HG03354 (cell line): Measurements from ENCODE around the gene DUT.

Experiments
- ATAC-seq: cut with Tn5 transposase; IDR thresholded peaks from one replicate; pipeline ENCODE4 v1.9.1; 2021; ENCODE audit warnings: mild to moderate bottlenecking; ENCODE audit not compliant: unreplicated experiment, poor library complexity, severe bottlenecking

The DUT gene

DNA sequence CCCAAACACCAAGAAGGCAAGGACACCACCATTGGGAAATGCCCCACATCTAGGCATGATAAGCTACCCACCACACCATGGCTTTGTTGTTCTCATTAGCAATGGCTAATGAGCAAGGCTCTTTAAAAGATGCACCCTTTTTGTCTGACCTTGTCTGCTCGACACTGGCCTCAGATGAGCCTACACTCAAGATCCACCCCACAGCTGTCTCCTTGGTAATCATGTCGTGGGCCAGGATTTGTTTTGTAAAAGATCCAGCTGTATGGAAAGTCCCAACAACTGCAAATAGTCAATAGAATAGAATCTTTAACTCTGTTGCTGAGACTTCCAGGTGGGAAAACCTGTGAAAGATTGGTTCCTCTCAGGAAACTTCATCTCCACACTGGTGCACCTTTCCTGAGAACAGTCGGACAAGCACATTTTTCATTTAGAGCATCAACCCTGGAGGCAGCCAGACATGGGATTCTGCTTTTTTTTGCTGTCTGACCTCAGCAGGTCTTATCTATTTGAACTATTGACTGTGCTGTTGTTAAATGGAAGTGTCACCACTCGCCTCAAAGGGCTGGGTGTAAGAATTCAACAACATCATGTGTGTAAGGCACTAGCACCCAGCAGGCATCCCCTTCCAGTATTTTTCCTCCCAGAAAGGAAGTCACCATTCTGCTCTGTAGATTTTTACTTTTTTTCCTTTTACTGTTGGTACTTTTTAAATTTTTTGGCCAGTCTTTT lies 35.5 kb downstream of the DUT start:
- no peak for ATAC-seq

GRCh38 chr15:48367483-48367882 lies 36.3 kb downstream of the DUT start:
- ATAC-seq, result no peak

DNA sequence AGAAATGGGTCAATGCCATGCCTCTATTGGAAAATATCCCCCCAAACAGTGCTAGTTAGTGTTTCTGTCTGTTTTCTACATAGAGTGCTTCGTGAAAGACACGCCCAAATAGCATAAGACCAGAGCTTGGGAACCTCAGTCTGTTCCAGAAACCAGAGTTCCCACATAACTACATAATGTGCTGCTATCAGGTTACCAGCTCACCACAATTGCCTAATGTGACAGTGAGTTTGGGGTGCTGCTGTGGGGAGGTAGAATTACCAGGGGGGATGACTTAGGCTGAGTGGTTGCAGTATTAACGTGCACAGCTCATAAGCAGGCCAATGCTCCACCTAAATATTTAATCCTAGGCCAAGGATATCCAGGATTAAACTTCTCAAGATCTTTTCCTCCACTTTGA lies 39.2 kb downstream of the DUT start:
- ATAC-seq, result no peak

- no peak for ATAC-seq
Measured at GRCh38 chr15:48371550-48371949, 40.3 kb downstream of the DUT start.

DNA sequence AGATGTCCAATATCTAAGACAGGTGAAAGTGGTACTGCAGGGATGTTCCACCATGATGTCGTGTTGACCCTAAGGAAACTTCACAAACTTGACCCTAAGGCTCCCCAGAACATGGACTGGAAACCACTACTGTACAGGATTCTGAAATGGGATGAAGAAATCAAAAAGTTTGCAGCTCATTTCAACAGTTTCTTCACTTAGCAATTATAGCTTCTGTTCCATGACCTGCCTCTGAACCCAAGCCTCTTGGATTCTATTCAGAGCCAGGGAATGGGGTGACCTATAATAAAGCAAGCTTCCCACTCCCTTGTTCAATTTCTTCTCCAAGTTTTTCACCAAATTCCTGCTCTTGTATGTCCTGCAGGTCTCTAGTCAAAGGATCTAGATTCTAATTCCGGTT lies 40.7 kb downstream of the DUT start:
- no peak for ATAC-seq

- ATAC-seq, result no peak
Measured at GRCh38 chr15:48373821-48374451, 42.7 kb downstream of the DUT start.

DNA sequence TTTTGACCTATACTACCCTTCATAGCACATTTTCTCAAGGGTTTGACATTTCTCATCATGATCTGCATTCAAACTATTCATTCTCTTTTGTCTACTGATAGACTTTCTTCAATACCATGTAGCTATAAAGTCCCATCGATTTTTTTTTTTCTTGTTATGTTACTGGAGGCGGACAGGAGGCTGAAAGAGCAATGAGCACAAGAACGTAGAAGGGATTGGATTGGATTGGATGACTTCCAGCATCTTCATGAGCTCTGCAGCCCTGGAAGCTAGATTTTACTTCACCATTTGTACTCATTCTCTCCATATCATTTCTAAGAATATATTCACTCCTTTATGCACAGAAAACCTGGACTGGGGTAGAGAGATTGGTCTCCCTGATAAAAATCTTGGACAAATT lies 43.2 kb downstream of the DUT start:
- ATAC-seq, result no peak

DNA sequence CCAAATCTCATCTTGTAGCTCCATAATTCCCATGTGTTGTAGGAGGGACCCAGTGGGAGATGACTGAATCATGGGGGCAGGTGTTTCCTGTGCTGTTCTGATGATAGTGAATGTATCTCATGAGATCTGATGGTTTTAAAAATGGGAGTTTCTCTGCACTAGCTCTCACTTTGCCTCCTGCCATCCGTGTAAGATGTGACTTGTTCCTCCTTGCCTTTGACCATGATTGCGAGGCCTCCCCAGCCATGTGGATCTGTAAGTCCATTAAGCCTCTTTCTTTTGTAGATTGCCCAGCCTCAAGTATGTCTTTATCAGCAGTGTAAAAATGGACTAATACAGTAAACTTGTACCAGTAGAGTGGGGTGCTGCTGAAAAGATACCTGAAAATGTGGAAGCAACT lies 44.5 kb downstream of the DUT start:
- ATAC-seq, result no peak

- no peak for ATAC-seq
Measured at GRCh38 chr15:48380198-48380597, 49.0 kb downstream of the DUT start.

DNA sequence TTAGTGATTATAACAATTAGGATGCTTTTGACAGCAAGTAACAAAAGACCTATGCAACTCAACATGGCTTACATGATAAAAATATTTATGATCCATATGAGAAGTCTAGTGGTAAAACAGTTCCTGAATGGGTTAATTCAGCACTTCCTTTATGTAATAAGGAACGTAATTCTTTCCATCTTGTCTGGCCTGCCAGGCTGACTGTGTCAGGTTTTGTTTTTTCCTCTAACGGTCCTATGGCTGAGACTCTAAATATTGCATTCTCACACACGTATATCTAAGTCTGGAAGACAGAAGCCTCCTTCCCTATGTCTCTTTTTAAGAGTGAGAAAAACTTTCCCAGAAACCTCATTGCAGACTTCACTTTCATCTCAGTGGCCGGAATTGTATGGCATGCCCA lies 50.6 kb downstream of the DUT start:
- no peak for ATAC-seq

- no peak for ATAC-seq
Measured at GRCh38 chr15:48383031-48383430, 51.8 kb downstream of the DUT start.

- no peak for ATAC-seq
Measured at GRCh38 chr15:48384616-48385015, 53.4 kb downstream of the DUT start.

- ATAC-seq, result no peak
Measured at GRCh38 chr15:48385031-48385830, 54.0 kb downstream of the DUT start.

DNA sequence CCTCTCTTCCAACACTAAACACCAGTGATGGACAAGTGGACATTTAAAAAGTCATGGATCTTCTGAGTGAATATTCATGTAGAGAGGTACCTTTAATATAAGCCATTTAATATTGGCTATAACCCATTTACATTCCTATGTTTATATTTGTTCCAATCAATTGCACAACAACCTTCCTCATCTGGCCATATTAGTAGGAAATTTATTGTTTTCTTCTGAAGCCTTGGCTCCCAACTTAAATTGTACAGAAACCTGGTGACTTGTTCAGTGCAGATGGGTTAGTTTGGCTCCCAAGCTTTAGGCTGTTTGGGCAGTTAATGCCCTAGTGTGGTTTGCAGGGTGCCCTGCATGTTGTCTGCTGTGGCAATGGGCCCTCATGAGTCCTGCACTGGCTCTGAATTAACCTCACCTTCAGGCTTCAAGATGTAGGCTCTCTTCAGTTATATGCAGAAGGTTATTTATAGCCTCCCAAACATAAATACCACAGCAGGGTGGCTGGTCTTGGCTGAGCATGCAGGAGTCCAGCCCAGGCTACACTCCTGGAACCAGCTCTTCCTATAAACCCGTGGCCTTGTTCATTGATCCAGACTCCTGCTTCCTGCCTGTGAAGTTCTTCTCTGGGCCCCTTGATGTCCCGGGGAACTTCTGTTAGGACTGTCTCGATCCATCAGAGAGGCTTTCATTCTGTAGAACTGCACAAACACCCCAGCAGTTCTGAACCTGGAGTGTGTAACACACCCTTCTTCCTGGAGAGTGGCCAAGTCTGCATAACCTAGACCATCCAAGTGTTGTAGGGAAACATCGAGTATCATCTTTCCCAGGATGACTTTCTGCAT lies 57.0 kb downstream of the DUT start:
- ATAC-seq, result no peak

DNA sequence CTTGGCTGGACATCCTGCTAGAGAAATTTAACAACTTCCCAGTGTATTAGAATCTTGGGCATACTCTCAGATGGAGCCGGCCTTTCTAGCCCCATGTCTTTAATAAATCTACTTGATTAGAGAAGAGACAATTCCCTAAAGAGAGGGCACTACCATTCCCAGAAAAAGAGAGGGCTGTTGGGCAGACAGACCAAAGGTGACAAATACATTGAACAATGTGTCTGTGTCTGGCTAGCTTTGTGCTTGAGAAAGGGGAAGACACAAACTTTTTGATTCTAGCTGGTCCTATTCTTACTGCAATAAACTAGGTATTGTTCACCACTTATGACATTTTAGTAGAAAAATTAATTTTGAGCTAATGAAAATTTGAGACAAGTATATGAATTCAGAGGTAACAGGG lies 57.7 kb downstream of the DUT start:
- ATAC-seq, result no peak

GRCh38 chr15:48389691-48390143 lies 58.5 kb downstream of the DUT start:
- ATAC-seq, result no peak

DNA sequence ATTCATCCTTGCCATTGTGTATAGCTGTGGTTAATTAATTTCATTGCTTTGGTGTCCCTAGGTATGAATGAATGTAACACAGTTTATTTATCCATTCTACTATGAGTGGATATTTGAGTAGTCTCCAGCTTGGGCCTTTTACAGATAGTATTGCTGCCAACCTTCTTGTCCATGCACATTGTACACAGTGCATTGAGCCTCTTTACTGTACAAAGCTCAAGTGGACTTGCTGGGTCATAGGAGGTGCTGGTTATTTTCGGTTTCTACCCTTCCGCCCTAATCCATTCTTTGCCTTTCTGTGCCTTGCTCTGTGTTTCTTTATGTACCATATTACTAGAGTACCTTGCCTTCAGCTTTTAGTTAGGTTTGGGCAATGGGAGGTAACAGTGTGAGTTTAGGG lies 60.7 kb downstream of the DUT start:
- ATAC-seq, result no peak

GRCh38 chr15:48392356-48392755 lies 61.1 kb downstream of the DUT start:
- ATAC-seq, result no peak
